HepG2 (cell line): ENCODE data around the gene EIF5A. TPM values are rescaled to one million over a fixed set of nuclear protein-coding genes. Genes with fewer than 3 reads are reported as not detected.
A peak's percentile ranks its signal among the peaks of the same experiment; 100 is the strongest.

Source experiments
- BORCS8-MEF2B ChIP-seq: sonication (generic); formaldehyde crosslinking; IDR thresholded peaks from 2 replicates; pipeline ENCODE4 v1.8.0; 2022; ENCODE audit warnings: mild to moderate bottlenecking, missing genetic modification reagents
- DZIP1 ChIP-seq: sonication (generic); formaldehyde crosslinking; IDR thresholded peaks from 2 replicates; pipeline ENCODE4 v1.5.0; 2020; ENCODE audit warnings: mild to moderate bottlenecking, missing genetic modification reagents
- HES4 ChIP-seq: sonication (generic); formaldehyde crosslinking; IDR thresholded peaks from 2 replicates; pipeline ENCODE4 v1.9.0; 2021; ENCODE audit warnings: mild to moderate bottlenecking, missing genetic modification reagents, borderline replicate concordance
- IKZF5 ChIP-seq: IDR thresholded peaks from 2 replicates; pipeline ENCODE4 v1.6.1; 2018; ENCODE audit warnings: missing genetic modification reagents, mild to moderate bottlenecking, missing compliant biosample characterization
- NKX3-1 ChIP-seq: sonication (generic); formaldehyde crosslinking; IDR thresholded peaks from 2 replicates; pipeline ENCODE4 v1.5.0; 2020; ENCODE audit warnings: missing genetic modification reagents
- POLR2AphosphoS2 ChIP-seq: IDR thresholded peaks from 2 replicates; pipeline ENCODE4 v1.6.1; 2011; ENCODE audit warnings: low read depth, low read length, improper control_type of control experiment
- REXO4 ChIP-seq: sonication (generic); formaldehyde crosslinking; IDR thresholded peaks from 2 replicates; pipeline ENCODE4 v1.8.0; 2022; ENCODE audit warnings: missing genetic modification reagents, mild to moderate bottlenecking, borderline replicate concordance
- SMAD1 ChIP-seq: sonication (generic); formaldehyde crosslinking; IDR thresholded peaks from 2 replicates; pipeline ENCODE4 v1.4.0; 2020; ENCODE audit warnings: missing genetic modification reagents, low read depth, mild to moderate bottlenecking, borderline replicate concordance
- SMAD3 ChIP-seq: sonication (generic); formaldehyde crosslinking; IDR thresholded peaks from 2 replicates; pipeline ENCODE4 v1.4.0; 2020; ENCODE audit warnings: missing genetic modification reagents
- TCF7 ChIP-seq: sonication (generic); IDR thresholded peaks from 2 replicates; pipeline ENCODE4 v1.6.1; 2016; ENCODE audit warnings: antibody characterized with exemption, low read depth
- ZBTB44 ChIP-seq: sonication (generic); formaldehyde crosslinking; IDR thresholded peaks from 2 replicates; pipeline ENCODE4 v1.4.0; 2020; ENCODE audit warnings: missing genetic modification reagents
- ZGPAT ChIP-seq: IDR thresholded peaks from 2 replicates; pipeline ENCODE4 v1.6.1; 2016; ENCODE audit warnings: mild to moderate bottlenecking
- ZNF180 ChIP-seq: sonication (generic); formaldehyde crosslinking; IDR thresholded peaks from 2 replicates; pipeline ENCODE4 v1.4.0; 2020; ENCODE audit warnings: low read depth, missing genetic modification reagents, borderline replicate concordance
- ZNF253 ChIP-seq: sonication (generic); formaldehyde crosslinking; IDR thresholded peaks from 2 replicates; pipeline ENCODE4 v1.8.0; 2022; ENCODE audit warnings: mild to moderate bottlenecking, missing genetic modification reagents, borderline replicate concordance
- ZNF275 ChIP-seq: sonication (generic); formaldehyde crosslinking; IDR thresholded peaks from 2 replicates; pipeline ENCODE4 v1.8.0; 2022; ENCODE audit warnings: missing genetic modification reagents, mild to moderate bottlenecking, inconsistent platforms, borderline replicate concordance
- ZNF292 ChIP-seq: sonication (generic); formaldehyde crosslinking; IDR thresholded peaks from 2 replicates; pipeline ENCODE4 v1.8.1; 2022; ENCODE audit warnings: mild to moderate bottlenecking, low read depth, missing genetic modification reagents, borderline replicate concordance
- ZNF567 ChIP-seq: sonication (generic); formaldehyde crosslinking; IDR thresholded peaks from 2 replicates; pipeline ENCODE4 v1.8.1; 2023; ENCODE audit warnings: mild to moderate bottlenecking, missing genetic modification reagents, borderline replicate concordance
- ZNF720 ChIP-seq: sonication (generic); formaldehyde crosslinking; IDR thresholded peaks from 2 replicates; pipeline ENCODE4 v1.4.0; 2020; ENCODE audit warnings: missing genetic modification reagents
- ZNF83 ChIP-seq: sonication (generic); formaldehyde crosslinking; IDR thresholded peaks from 2 replicates; pipeline ENCODE4 v1.4.0; 2020; ENCODE audit warnings: missing genetic modification reagents, mild to moderate bottlenecking, borderline replicate concordance
- ZNF879 ChIP-seq: sonication (generic); formaldehyde crosslinking; IDR thresholded peaks from 2 replicates; pipeline ENCODE4 v1.8.1; 2023; ENCODE audit warnings: missing genetic modification reagents
- polyA plus RNA-seq, 8 experiments: library from polyadenylated mRNA; depleted of rRNA in 3 of 8; stranded (reverse) in 7 of 8; unstranded in 1 of 8; fragments of >200 nt; fragmentation: Illumina TruSeq in 4 of 8; extraction: Trizol in 4 of 8; gene quantifications; 2 replicates each; pipeline versions ENCODE4 v1.2.1 to v1.2.3, GENCODE V29; 2011 to 2016; ENCODE audit warnings: low read depth in 4 of 8, missing spikeins in 1 of 8, mixed read lengths in 1 of 8; ENCODE audit not compliant: insufficient read depth in 1 of 8
- total RNA-seq, 5 experiments: library from RNA; depleted of rRNA; stranded (reverse); fragments of >200 nt; fragmentation: Illumina TruSeq; extraction: Trizol; gene quantifications; 2 replicates each; pipeline ENCODE4 v1.2.3, GENCODE V29; 2016; ENCODE audit warnings: low read depth in 1 of 5

Gene EIF5A
- total and polyA plus RNA-seq, 2 of the 13 experiments (the other 11 are each of a cell fraction or from before 2014, with no cell fraction given): 319 to 337 TPM

- TF ChIP-seq ZNF180 (CRISPR knock-in tag) (no peak), POLR2AphosphoS2 (no peak; the same call in 1 of the 2 replicates), REXO4 (CRISPR knock-in tag) (no peak), BORCS8-MEF2B (CRISPR knock-in tag) (no peak), DZIP1 (no peak), IKZF5 (CRISPR knock-in tag) (no peak), ZNF879 (CRISPR knock-in tag) (no peak), ZNF275 (no peak), ZNF253 (CRISPR knock-in tag) (no peak), ZNF83 (no peak), HES4 (CRISPR knock-in tag) (no peak), ZBTB44 (no peak), SMAD1 (CRISPR knock-in tag) (no peak), ZGPAT (CRISPR knock-in tag) (peak; percentile 64), SMAD3 (CRISPR knock-in tag) (no peak; the same call in 1 of the 2 replicates), ZNF292 (CRISPR knock-in tag) (no peak), ZNF567 (CRISPR knock-in tag) (no peak), ZNF720 (CRISPR knock-in tag) (no peak), TCF7 (no peak), NKX3-1 (no peak)
These were observed at the start of gene EIF5A (continued) for GRCh38 chr17:7306911-7307685.
